Chondrocyte (in vitro differentiated cells): Measurements from ENCODE around the gene ANXA3. TPM values are rescaled to one million over a fixed set of nuclear protein-coding genes. Genes with fewer than 3 reads are reported as not detected.

ENCODE experiments used
- DNase-seq: peaks from one replicate; pipeline ENCODE4 v3.0.0; 2021; ENCODE audit warnings: mixed read lengths, low spot score
- H3K27ac Mint-ChIP-seq: one replicate; pipeline ENCODE4 v1.8.0; 2021; ENCODE audit warnings: mild to moderate bottlenecking, moderate library complexity, mixed read lengths; ENCODE audit not compliant: unreplicated experiment
- H3K27me3 Mint-ChIP-seq: 2 replicates; pipeline ENCODE4 v1.8.0; 2021; ENCODE audit warnings: low read depth, mixed read lengths
- H3K36me3 Mint-ChIP-seq: 2 replicates; pipeline ENCODE4 v1.8.0; 2021; ENCODE audit warnings: low read depth, mixed read lengths
- H3K4me1 Mint-ChIP-seq: 2 replicates; pipeline ENCODE4 v1.8.0; 2021; ENCODE audit warnings: low read depth, mild to moderate bottlenecking, mixed read lengths
- H3K4me3 Mint-ChIP-seq: one replicate; pipeline ENCODE4 v1.8.0; 2021; ENCODE audit warnings: mild to moderate bottlenecking, moderate library complexity, mixed read lengths; ENCODE audit not compliant: unreplicated experiment
- H3K9me3 Mint-ChIP-seq: 2 replicates; pipeline ENCODE4 v1.8.0; 2021; ENCODE audit warnings: low read depth, mixed read lengths
- CTCF ChIP-seq: fragments of 200-600 bp; sonication (generic); IDR thresholded peaks from 2 replicates; pipeline ENCODE4 v1.5.0; 2021; ENCODE audit warnings: antibody characterized with exemption, mild to moderate bottlenecking, moderate library complexity
- total RNA-seq: library from RNA; stranded (reverse); gene quantifications from 3 replicates; pipeline ENCODE4 v1.2.1, GENCODE V29; 2021

Gene ANXA3
- total RNA-seq, 1 donor from 2014 or later: 21.9 TPM

- no peaks in the 10 kb centered on the region for H3K9me3 Mint-ChIP-seq
- no peak for DNase-seq
- H3K36me3 Mint-ChIP-seq: peaks cover 3% of the 10 kb centered on the region
- H3K4me3 Mint-ChIP-seq: no peak overlapping the region
- no peak overlapping the region for H3K27ac Mint-ChIP-seq
- peaks cover 37% of the 10 kb centered on the region for H3K4me1 Mint-ChIP-seq
- no peaks in the 10 kb centered on the region for H3K27me3 Mint-ChIP-seq
- no peak for TF ChIP-seq CTCF
These were observed 20.2 kb downstream of the ANXA3 start for GRCh38 chr4:78571804-78572203.

GRCh38 chr4:78578674-78579425, 27.3 kb downstream of the ANXA3 start:
- H3K9me3 Mint-ChIP-seq: no peaks in the 10 kb centered on the region
- no peak for DNase-seq
- no peaks in the 10 kb centered on the region for H3K4me1 Mint-ChIP-seq
- TF ChIP-seq CTCF: no peak
- no peaks in the 10 kb centered on the region for H3K27me3 Mint-ChIP-seq
- H3K27ac Mint-ChIP-seq: no peak overlapping the region
- peaks cover 5% of the 10 kb centered on the region for H3K36me3 Mint-ChIP-seq
- H3K4me3 Mint-ChIP-seq: no peak overlapping the region

- DNase-seq: no peak
- Mint-ChIP-seq H3K36me3 (peaks cover 9% of the 10 kb centered on the region), H3K27me3 (no peaks in the 10 kb centered on the region), H3K4me3 (no peak overlapping the region), H3K4me1 (no peaks in the 10 kb centered on the region), H3K9me3 (peaks cover 2% of the 10 kb centered on the region), H3K27ac (no peak overlapping the region)
- TF ChIP-seq CTCF: no peak
These were observed 30.0 kb downstream of the ANXA3 start for GRCh38 chr4:78581618-78582017.

GRCh38 chr4:78584863-78585547, 33.4 kb downstream of the ANXA3 start:
- H3K27ac Mint-ChIP-seq: no peak overlapping the region
- no peak for DNase-seq

More at GRCh38 chr4:78584863-78585547, 33.4 kb downstream of the ANXA3 start:
- peaks cover 9% of the 10 kb centered on the region for H3K36me3 Mint-ChIP-seq
- H3K9me3 Mint-ChIP-seq: peaks cover 2% of the 10 kb centered on the region
- no peak overlapping the region for H3K4me3 Mint-ChIP-seq
- TF ChIP-seq CTCF: no peak
- no peaks in the 10 kb centered on the region for H3K27me3 Mint-ChIP-seq
- no peaks in the 10 kb centered on the region for H3K4me1 Mint-ChIP-seq
